IMR-90 (cell line): Measurements from ENCODE around the gene RTEL1. TPM values are rescaled to one million over a fixed set of nuclear protein-coding genes. Genes with fewer than 3 reads are reported as not detected.

ENCODE experiments used
- ATAC-seq: fragments of 200-7000 bp; cut with Tn5 transposase; 2 replicates; pipeline ENCODE4 v1.9.1; 2020; ENCODE audit warnings: low read depth, mild to moderate bottlenecking, moderate library complexity
- BruUV-seq: library from RNA; stranded (reverse); fragments of 400-500 nt; replicated peaks from 2 replicates; lab custom pipeline; 2021; lab: Mats Ljungman, UMichigan
- CTCF ChIA-PET: fragments of 300-600 bp; formaldehyde crosslinking; extraction: SDS; loops from one replicate; lab custom pipeline; 2021; ENCODE audit warnings: antibody characterized with exemption; lab: Yijun Ruan, JAX
- POLR2A ChIA-PET: fragments of 300-600 bp; sonication (Branson Sonifier 250); formaldehyde crosslinking; loops from one replicate; lab custom pipeline; 2022; ENCODE audit warnings: antibody characterized with exemption; ENCODE audit not compliant: unreplicated experiment; lab: Charles Lee
- DNase-seq: peaks from one replicate; pipeline ENCODE4 v3.0.0; 2013
- H2AFZ ChIP-seq: replicated peaks from 2 replicates; pipeline ENCODE3; 2013; ENCODE audit warnings: low read length, mild to moderate bottlenecking; ENCODE audit not compliant: poor library complexity
- H2AK5ac ChIP-seq: 2 replicates; pipeline ENCODE4 v1.6.1; 2013; ENCODE audit warnings: low read depth, low read length, inconsistent platforms
- H2AK9ac ChIP-seq: replicated peaks from 2 replicates; pipeline ENCODE3; 2013; ENCODE audit warnings: mild to moderate bottlenecking, low read depth, low read length, moderate library complexity; ENCODE audit not compliant: poor library complexity
- H2BK120ac ChIP-seq: 2 replicates; pipeline ENCODE4 v1.6.1; 2013; ENCODE audit warnings: low read depth, low read length, inconsistent platforms
- H2BK15ac ChIP-seq: 3 replicates; pipeline ENCODE4 v1.6.1; 2013; ENCODE audit warnings: low read depth, low read length, inconsistent platforms
- H2BK20ac ChIP-seq: 2 replicates; pipeline ENCODE4 v1.6.1; 2013; ENCODE audit warnings: low read depth, mild to moderate bottlenecking, inconsistent platforms, low read length, moderate library complexity
- H2BK5ac ChIP-seq: 2 replicates; pipeline ENCODE4 v1.6.1; 2013; ENCODE audit warnings: mild to moderate bottlenecking, low read depth, low read length, inconsistent platforms; ENCODE audit not compliant: poor library complexity, severe bottlenecking
- H3K14ac ChIP-seq: replicated peaks from 2 replicates; pipeline ENCODE4 v1.6.1; 2013; ENCODE audit warnings: low read depth, low read length, inconsistent platforms
- H3K18ac ChIP-seq: 2 replicates; pipeline ENCODE4 v1.6.1; 2013; ENCODE audit warnings: low read depth, low read length, control low read depth
- H3K23ac ChIP-seq: 2 replicates; pipeline ENCODE4 v1.6.1; 2013; ENCODE audit warnings: low read depth, low read length, inconsistent platforms
- H3K27ac ChIP-seq: 2 replicates; pipeline ENCODE4 v1.5.1; 2013; ENCODE audit warnings: mild to moderate bottlenecking, control low read depth, low read length; ENCODE audit not compliant: insufficient read depth
- H3K27me3 ChIP-seq: 2 replicates; pipeline ENCODE4 v1.6.1; 2013; ENCODE audit warnings: low read length; ENCODE audit not compliant: control insufficient read depth, insufficient read depth
- H3K36me3 ChIP-seq: 2 replicates; pipeline ENCODE4 v1.6.1; 2013; ENCODE audit warnings: low read length, mixed read lengths; ENCODE audit not compliant: control insufficient read depth, insufficient read depth
- H3K4ac ChIP-seq: 2 replicates; pipeline ENCODE4 v1.6.1; 2013; ENCODE audit warnings: low read depth, low read length, inconsistent platforms
- H3K4me1 ChIP-seq: 2 replicates; pipeline ENCODE4 v1.6.1; 2013; ENCODE audit warnings: low read length, mixed read lengths; ENCODE audit not compliant: control insufficient read depth, insufficient read depth
- H3K4me2 ChIP-seq: 2 replicates; pipeline ENCODE4 v1.6.1; 2013; ENCODE audit warnings: low read depth, mild to moderate bottlenecking, control low read depth, low read length, moderate library complexity
- H3K4me3 ChIP-seq: 2 replicates; pipeline ENCODE4 v1.5.1; 2013; ENCODE audit warnings: low read depth, mild to moderate bottlenecking, control low read depth, low read length, moderate library complexity; ENCODE audit not compliant: insufficient read depth
- H3K56ac ChIP-seq: 2 replicates; pipeline ENCODE4 v1.6.1; 2013; ENCODE audit warnings: low read length, inconsistent platforms; ENCODE audit not compliant: insufficient read depth; ENCODE audit errors: extremely low read depth
- H3K79me1 ChIP-seq, 2 experiments: 2 replicates each; pipeline ENCODE4 v1.6.1; 2013; ENCODE audit warnings: low read length in 2 of 2, inconsistent platforms in 1 of 2, low read depth in 1 of 2
- H3K9ac ChIP-seq: 2 replicates; pipeline ENCODE4 v1.6.1; 2013; ENCODE audit warnings: low read depth, low read length, control low read depth
- H3K9me1 ChIP-seq: 2 replicates; pipeline ENCODE4 v1.6.1; 2013; ENCODE audit warnings: low read length, inconsistent platforms; ENCODE audit not compliant: insufficient read depth
- H3K9me3 ChIP-seq: 2 replicates; pipeline ENCODE4 v1.6.1; 2013; ENCODE audit warnings: low read length; ENCODE audit not compliant: control insufficient read depth, insufficient read depth
- H4K20me1 ChIP-seq: 2 replicates; pipeline ENCODE4 v1.6.1; 2013; ENCODE audit warnings: low read length, inconsistent platforms; ENCODE audit not compliant: insufficient read depth
- H4K5ac ChIP-seq: 2 replicates; pipeline ENCODE4 v1.6.1; 2013; ENCODE audit warnings: mild to moderate bottlenecking, low read depth, low read length, control low read depth
- H4K8ac ChIP-seq, 2 experiments: 2 replicates each; pipeline ENCODE4 v1.6.1; 2013; ENCODE audit warnings: low read depth in 2 of 2, low read length in 2 of 2, control low read depth in 1 of 2, inconsistent platforms in 1 of 2
- H4K91ac ChIP-seq: 2 replicates; pipeline ENCODE4 v1.6.1; 2013; ENCODE audit warnings: low read depth, low read length, inconsistent platforms; ENCODE audit not compliant: insufficient read depth
- CEBPB ChIP-seq: IDR thresholded peaks from 2 replicates; pipeline ENCODE4 v1.6.1; 2012; ENCODE audit warnings: low read depth, low read length, improper control_type of control experiment
- CHD1 ChIP-seq: IDR thresholded peaks from 2 replicates; pipeline ENCODE4 v1.6.1; 2012; ENCODE audit warnings: low read depth, low read length, improper control_type of control experiment
- CTCF ChIP-seq: conservative IDR thresholded peaks from 2 replicates; pipeline ENCODE4 v1.5.1; 2012; ENCODE audit warnings: mild to moderate bottlenecking, low read depth, low read length, improper control_type of control experiment
- ELK1 ChIP-seq: fragments of 150-350 bp; IDR thresholded peaks from 2 replicates; pipeline ENCODE4 v1.6.1; 2016; ENCODE audit warnings: low read depth, mild to moderate bottlenecking, low read length, moderate library complexity, borderline replicate concordance
- MAZ ChIP-seq: IDR thresholded peaks from 2 replicates; pipeline ENCODE4 v1.6.1; 2012; ENCODE audit warnings: low read depth, mild to moderate bottlenecking, low read length, improper control_type of control experiment, moderate library complexity, borderline replicate concordance
- MXI1 ChIP-seq: IDR thresholded peaks from 2 replicates; pipeline ENCODE4 v1.6.1; 2012; ENCODE audit warnings: low read depth, mild to moderate bottlenecking, low read length, moderate library complexity, borderline replicate concordance
- NFE2L2 ChIP-seq: fragments of 150-350 bp; IDR thresholded peaks from 2 replicates; pipeline ENCODE4 v1.6.1; 2016; ENCODE audit warnings: low read depth, mild to moderate bottlenecking, low read length
- POLR2A ChIP-seq: IDR thresholded peaks from 2 replicates; pipeline ENCODE4 v1.6.1; 2012; ENCODE audit warnings: mild to moderate bottlenecking, low read depth, low read length
- RAD21 ChIP-seq: IDR thresholded peaks from 2 replicates; pipeline ENCODE4 v1.6.1; 2012; ENCODE audit warnings: low read length, improper control_type of control experiment
- RFX5 ChIP-seq: IDR thresholded peaks from 2 replicates; pipeline ENCODE4 v1.8.0; 2012; ENCODE audit warnings: low read depth, mild to moderate bottlenecking, low read length, moderate library complexity
- SMC3 ChIP-seq: fragments of 150-350 bp; IDR thresholded peaks from 2 replicates; pipeline ENCODE4 v1.6.1; 2016; ENCODE audit warnings: low read depth, mild to moderate bottlenecking, antibody characterized with exemption, low read length, moderate library complexity
- USF2 ChIP-seq: fragments of 150-350 bp; IDR thresholded peaks from 2 replicates; pipeline ENCODE4 v1.6.1; 2017; ENCODE audit warnings: mild to moderate bottlenecking, antibody characterized with exemption, low read length, low read depth
- WGBS, 2 experiments: methylation state at CpG; one replicate each; pipeline versions ENCODE4 v1.1.5 to v1.1.7; 2013; ENCODE audit warnings: missing lambda C conversion rate in 2 of 2; ENCODE audit not compliant: insufficient read length in 1 of 2; ENCODE audit errors: extremely low coverage in 2 of 2; 5-methylcytosine and 5-hydroxymethylcytosine counted together
- dilution Hi-C: fragments of 300-500 bp; cut with HindIII; formaldehyde crosslinking; loops from one replicate; pipeline ENCODE4 v1.14.3; 2018; ENCODE audit warnings: low sequenced_read_pairs; ENCODE audit not compliant: unreplicated experiment
- in situ Hi-C: fragments of 300-500 bp; cut with MboI; formaldehyde crosslinking; loops from 3 replicates; pipeline ENCODE4 v1.14.3; 2019; ENCODE audit warnings: low sequenced_read_pairs, inconsistent platforms, mixed read lengths
- intact Hi-C: fragments of 100-400 bp; cut with micrococcal nuclease; formaldehyde crosslinking; loops from 2 replicates; pipeline ENCODE4 v1.10.0; 2022
- polyA plus RNA-seq, 3 experiments: library from polyadenylated mRNA; depleted of rRNA; stranded (reverse); fragments of >200 nt; gene quantifications; 2 replicates each; pipeline ENCODE4 v1.2.3, GENCODE V29; 2012; ENCODE audit warnings: low replicate concordance in 1 of 3
- total RNA-seq: library from RNA; depleted of rRNA; stranded (reverse); fragments of >200 nt; gene quantifications from 2 replicates; pipeline ENCODE4 v1.2.3, GENCODE V29; 2012

RTEL1 gene
- total and polyA plus RNA-seq, 2 of the 4 experiments (the other 2 are of a cell fraction), result 14.7 to 18.8 TPM

GRCh38 chr20:63704749-63705117 lies 46.6 kb downstream of the RTEL1 start:
- H2BK20ac ChIP-seq, result no peak overlapping the region
- no peak overlapping the region for H4K8ac ChIP-seq
- in situ Hi-C loops (loop anchor here (10.0 kb wide), 1 partner anchor 160 kb away; the partner anchor contains the start of genes ABHD16B and TPD52L2), intact Hi-C loops (no loop called here), dilution Hi-C loops (no loop called here)
- no peak overlapping the region for H3K18ac ChIP-seq
- no peaks in the 10 kb centered on the region; the same call in 1 of the 2 replicates for H4K20me1 ChIP-seq
- no peak overlapping the region for H4K91ac ChIP-seq
- no peak overlapping the region for H3K4me2 ChIP-seq
- H4K5ac ChIP-seq, result no peak overlapping the region
- WGBS, 2 experiments, result 81% methylated on average over 6 of the region's 6 CpGs; no CpG with 5 or more reads in 1 of the 2 experiments
- ChIA-PET POLR2A (no interaction called here), CTCF (no interaction called here)
- TF ChIP-seq CHD1 (no peak), CEBPB (no peak), RFX5 (no peak), NFE2L2 (no peak), RAD21 (no peak), POLR2A (no peak), CTCF (no peak), USF2 (no peak), SMC3 (no peak), MAZ (no peak), ELK1 (no peak), MXI1 (no peak)
- no peak overlapping the region for H3K4ac ChIP-seq
- no peak for DNase-seq
- no peak overlapping the region for H3K56ac ChIP-seq
- H3K27ac ChIP-seq, result no peak overlapping the region
- H2BK120ac ChIP-seq, result no peak overlapping the region
- H2AK5ac ChIP-seq, result no peak overlapping the region
- H2AK9ac ChIP-seq, result peak overlapping the region; percentile 37
- no peak for ATAC-seq
- no peak overlapping the region for H3K23ac ChIP-seq
- peaks cover 19 to 81% of the 10 kb centered on the region in 2 experiments for H3K79me1 ChIP-seq
- H2BK15ac ChIP-seq, result no peak overlapping the region
- H3K36me3 ChIP-seq, result peaks cover 33% of the 10 kb centered on the region
- no peaks in the 10 kb centered on the region for H3K27me3 ChIP-seq
- no peak overlapping the region for H3K4me3 ChIP-seq
- H3K9me3 ChIP-seq, result no peaks in the 10 kb centered on the region
- H2BK5ac ChIP-seq, result no peak overlapping the region
- no TSS peak for BruUV-seq
- H2AFZ ChIP-seq, result no peak overlapping the region
- no peak overlapping the region for H3K9ac ChIP-seq
- peaks cover 12% of the 10 kb centered on the region for H3K4me1 ChIP-seq
- H3K9me1 ChIP-seq, result no peaks in the 10 kb centered on the region
- no peak overlapping the region for H3K14ac ChIP-seq
